GM18526 (cell line): ENCODE measurements around the gene TSC1.

Source experiments
- POLR2A ChIP-seq: IDR thresholded peaks from 3 replicates; pipeline ENCODE4 v1.6.1; 2011; ENCODE audit not compliant: insufficient read length; ENCODE audit errors: extremely low read depth

The TSC1 gene

GRCh38 chr9:132944294-132945185, at the start of gene TSC1:
TSS of gene TSC1 (minus strand) at chr9:132944616. CDS start at chr9:132928872, 15,744 bp downstream.
- peak; percentile 60 for TF ChIP-seq POLR2A

DNA sequence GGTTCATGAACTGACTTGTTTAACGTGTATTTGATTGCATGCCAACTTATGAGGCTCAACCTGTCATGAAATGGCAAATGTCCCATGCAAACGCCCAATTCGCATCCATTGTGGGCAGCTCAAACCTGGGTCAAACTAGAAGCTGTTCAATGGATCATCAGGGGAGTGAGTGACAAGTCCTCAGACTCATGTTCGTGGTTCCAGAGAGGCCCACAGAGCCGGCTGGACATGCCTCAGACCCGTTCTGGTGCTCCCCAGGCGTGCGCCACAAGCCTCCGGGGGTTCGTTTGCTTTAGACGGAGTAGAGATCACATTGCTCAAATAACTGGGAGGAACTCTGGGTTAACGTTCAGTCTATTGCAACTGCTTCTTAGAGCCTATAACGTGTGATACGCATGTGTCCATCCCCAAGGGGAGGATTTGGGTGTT, 49.1 kb upstream of the TSC1 start:
- no peak for TF ChIP-seq POLR2A

DNA sequence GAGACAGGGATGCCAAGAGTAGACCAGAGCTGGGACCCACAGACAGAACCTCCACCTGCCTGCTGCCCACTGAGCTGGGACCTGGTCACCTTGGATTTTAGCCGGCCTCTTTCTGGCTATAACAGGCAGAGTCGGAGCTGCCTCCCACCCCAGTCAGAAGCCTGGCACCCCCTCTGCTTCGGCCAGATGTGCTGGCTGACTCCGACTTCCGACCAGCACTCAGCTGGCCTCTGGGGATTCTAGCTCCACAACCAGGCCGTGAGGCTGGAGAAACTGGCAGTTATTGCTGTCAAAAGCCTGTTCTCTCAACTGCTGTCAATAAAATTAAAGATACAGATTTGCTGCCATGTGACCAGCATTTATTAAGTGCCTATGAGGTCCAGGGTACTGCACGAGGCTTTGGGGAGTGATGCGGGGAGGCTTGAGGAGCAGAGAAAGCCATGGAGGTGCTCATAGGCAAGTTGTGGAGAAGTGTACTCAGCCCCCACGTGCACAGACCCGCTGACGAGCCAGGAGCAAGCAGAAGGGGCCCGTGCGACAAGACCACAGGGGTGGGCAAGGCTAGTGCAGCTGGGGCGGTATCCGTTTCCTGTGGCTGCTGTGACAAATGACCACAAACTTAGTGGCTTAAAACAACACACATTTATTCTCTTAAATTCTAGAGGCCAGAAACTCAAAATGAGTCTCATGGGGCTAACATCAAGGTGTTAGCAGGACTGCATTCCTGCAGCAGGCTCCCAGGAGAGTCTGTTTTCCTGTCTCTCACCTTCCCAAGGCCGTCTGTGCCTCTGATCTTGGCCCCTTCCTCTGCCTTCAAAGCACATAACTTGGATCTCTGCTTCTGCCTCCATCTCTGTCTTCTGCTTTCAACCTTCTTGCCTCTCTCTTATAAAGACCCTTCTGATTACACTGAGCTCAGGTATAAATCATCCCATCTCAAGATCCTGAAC, 47.2 kb upstream of the TSC1 start:
- no peak for TF ChIP-seq POLR2A

DNA sequence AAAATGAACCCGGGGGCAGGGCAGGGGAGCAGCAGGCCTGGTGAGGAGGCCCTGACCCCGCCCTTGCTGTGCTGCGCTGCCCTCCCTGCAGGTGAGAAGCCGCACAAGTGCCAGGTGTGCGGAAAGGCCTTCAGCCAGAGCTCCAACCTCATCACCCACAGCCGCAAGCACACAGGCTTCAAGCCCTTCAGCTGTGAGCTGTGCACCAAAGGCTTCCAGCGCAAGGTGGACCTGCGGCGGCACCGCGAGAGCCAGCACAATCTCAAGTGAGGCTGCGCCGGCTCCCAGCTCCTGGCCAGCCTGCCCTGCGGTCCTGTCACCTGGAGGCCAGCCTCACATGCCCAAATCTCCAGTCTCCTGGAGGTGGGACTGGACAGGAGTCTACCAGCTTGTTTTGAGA, 46.4 kb upstream of the TSC1 start:
- TF ChIP-seq POLR2A, result no peak

DNA sequence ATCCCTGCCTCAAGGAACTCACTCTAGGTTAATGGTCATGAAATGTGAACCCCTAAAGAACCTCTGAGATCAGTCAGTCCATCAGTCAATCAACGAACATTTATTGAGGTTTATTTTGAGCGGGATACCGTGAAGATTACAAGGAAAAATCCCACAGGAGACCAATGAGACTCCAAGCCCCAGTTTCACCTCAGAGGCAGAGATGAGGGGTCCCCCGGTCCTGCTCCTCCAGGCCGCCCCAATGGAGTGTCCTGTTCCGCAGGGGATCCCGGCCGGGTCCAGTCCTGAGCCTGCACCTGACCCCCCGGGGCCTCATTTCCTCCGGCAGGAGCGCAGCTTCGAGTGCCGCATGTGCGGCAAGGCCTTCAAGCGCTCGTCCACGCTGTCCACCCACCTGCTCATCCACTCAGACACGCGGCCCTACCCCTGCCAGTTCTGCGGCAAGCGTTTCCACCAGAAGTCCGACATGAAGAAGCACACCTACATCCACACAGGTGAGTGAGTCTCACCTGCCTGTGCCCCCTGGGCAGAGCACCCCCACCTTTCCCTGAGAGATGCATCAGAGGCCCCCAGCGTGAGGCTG, 45.1 kb upstream of the TSC1 start:
- TF ChIP-seq POLR2A, result no peak

DNA sequence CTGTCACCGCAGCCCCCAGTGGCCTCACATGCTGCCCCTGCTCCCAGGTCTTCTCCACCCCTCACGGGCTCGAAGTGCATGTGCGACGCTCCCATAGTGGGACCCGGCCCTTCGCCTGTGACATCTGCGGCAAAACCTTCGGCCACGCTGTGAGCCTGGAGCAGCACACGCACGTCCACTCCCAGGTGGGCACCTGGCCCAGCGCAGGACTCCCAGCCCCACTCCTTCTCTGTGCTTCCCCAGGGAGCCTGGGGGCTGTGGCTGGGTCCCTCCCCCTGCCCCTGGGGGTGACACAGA, 44.5 kb upstream of the TSC1 start:
- TF ChIP-seq POLR2A, result no peak

DNA sequence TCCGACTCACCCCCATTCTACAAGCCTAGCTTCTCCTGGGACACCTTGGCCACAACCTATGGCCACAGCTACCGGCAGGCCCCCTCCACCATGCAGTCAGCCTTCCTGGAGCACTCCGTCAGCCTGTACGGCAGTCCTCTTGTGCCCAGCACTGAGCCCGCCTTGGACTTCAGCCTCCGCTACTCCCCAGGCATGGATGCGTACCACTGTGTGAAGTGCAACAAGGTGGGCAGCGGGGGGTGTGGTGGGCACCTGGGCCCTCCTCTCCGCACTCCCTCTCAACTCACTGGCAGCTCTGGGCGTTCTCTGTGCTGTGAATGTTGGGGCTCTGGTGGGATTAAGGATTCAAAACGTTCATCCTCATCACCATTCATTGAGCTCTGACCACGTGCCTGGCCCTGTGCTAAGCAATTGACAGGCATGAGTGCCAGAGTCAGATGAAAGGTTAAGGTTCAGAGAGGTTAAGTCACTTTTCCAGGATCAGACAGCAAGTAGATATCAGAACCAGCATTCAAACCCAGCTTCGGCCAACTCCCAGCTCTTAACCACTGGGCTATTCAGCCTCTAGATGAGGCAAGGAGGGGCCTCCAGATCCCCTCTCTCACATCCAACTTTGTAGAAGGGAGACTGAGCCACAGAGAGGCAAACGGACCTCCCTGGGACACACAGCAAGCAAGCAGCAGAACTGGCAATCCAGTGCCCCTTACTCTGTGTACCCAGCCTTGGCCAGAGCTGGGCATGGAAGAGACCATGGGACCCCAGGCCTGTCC, 44.0 kb upstream of the TSC1 start:
- TF ChIP-seq POLR2A, result no peak

- no peak for TF ChIP-seq POLR2A
These were observed 42.5 kb upstream of the TSC1 start for GRCh38 chr9:132986640-132987620.

- TF ChIP-seq POLR2A, result no peak
These were observed 41.7 kb upstream of the TSC1 start for GRCh38 chr9:132986114-132986513.

- TF ChIP-seq POLR2A, result no peak
These were observed 41.1 kb upstream of the TSC1 start for GRCh38 chr9:132985489-132985888.

DNA sequence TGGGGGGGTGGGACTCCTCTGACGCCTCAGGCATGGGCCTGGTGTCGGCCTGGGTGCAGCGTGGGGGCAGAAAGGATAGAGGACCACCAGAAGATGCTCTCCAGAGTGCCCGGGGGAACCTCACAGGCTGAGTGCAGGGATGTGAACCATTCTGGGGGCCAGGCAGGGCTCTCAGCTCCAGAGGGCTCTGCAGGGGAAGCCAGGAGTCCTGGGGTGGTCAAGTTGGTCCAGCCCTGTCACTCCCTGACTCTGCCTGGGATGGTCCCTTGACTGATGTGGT, 40.6 kb upstream of the TSC1 start:
- no peak for TF ChIP-seq POLR2A

GRCh38 chr9:132984202-132985070, 40.0 kb upstream of the TSC1 start:
- no peak for TF ChIP-seq POLR2A
